Measurements from ENCODE around the gene BAMBI.

BAMBI gene

DNA sequence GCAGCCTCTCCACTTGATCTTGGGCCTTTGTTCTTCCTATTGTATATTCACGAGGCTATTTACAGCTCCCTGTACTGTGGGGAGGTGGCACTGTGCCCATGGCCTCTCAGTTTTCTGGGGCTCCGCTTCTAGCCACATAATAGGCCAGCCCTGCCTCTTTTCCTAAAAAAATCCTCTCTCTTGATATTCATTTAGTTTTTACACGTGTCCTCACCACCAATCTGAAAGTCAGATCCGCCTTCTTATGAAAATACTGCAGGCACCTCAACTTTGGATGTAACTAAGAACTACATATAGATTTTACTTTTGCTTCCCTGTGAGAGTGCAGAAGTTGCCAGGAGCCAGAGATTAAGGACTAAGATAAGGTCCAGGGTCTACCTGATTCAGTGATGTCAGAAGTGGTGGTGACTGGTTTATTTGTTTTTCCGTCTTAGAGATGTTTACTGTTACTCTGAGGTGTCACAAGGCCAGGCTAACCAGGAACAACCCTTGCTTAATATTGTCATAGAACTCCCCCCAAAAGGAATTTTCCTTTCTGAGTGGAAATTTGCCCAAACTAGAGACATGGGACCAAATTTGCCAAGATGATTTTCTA is 7.8 kb downstream of the BAMBI start:
- TF ChIP-seq CREB5 (CRISPR knock-in tag; IDR thresholded peaks at IDR 0.05; ENCODE audit: low read depth) (no peak), CSDC2 (CRISPR knock-in tag; IDR thresholded peaks at IDR 0.05) (no peak), ZNF70 (CRISPR knock-in tag; IDR thresholded peaks at IDR 0.05) (no peak), GLIS3 (CRISPR knock-in tag; IDR thresholded peaks at IDR 0.05) (no peak), TOX (CRISPR knock-in tag; IDR thresholded peaks at IDR 0.05; ENCODE audit: borderline replicate concordance) (no peak), ARNTL (CRISPR knock-in tag; IDR thresholded peaks at IDR 0.05; ENCODE audit: borderline replicate concordance, low read depth) (no peak), TSHZ2 (CRISPR knock-in tag; IDR thresholded peaks at IDR 0.05) (no peak)
- no peak for ATAC-seq

DNA sequence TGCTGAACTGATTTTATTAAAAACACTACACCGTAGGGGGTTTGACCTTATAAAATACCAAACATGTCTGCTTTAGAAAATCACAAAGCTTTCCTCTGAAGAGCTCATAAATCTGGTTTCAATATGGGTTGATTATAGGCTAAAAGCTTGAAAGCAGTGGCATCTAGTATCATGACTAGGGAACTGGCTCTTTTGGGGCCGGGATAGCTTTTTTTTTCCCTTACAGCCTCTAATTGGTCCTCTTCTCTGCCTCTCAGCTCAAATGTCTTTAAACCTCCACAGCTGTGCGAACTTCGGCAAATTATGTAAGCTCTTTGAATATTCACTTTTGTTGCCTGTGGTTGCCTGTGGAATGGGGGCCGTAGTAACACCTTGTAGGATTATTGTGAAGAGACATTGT is 8.4 kb downstream of the BAMBI start:
- no peak for TF ChIP-seq BACH2 (CRISPR knock-in tag; IDR thresholded peaks at IDR 0.05; ENCODE audit: borderline replicate concordance)
- no peak for TF ChIP-seq SNAI2 (CRISPR knock-in tag; IDR thresholded peaks at IDR 0.05)
- no peak for TF ChIP-seq TCF4 (CRISPR knock-in tag; IDR thresholded peaks at IDR 0.05; ENCODE audit: borderline replicate concordance)
- no peak for TF ChIP-seq TSHZ2 (CRISPR knock-in tag; IDR thresholded peaks at IDR 0.05)
- TF ChIP-seq ISL1 (CRISPR knock-in tag; IDR thresholded peaks at IDR 0.05) = no peak
- no peak for TF ChIP-seq ZNF70 (CRISPR knock-in tag; IDR thresholded peaks at IDR 0.05)
- TF ChIP-seq, protein P1, sequence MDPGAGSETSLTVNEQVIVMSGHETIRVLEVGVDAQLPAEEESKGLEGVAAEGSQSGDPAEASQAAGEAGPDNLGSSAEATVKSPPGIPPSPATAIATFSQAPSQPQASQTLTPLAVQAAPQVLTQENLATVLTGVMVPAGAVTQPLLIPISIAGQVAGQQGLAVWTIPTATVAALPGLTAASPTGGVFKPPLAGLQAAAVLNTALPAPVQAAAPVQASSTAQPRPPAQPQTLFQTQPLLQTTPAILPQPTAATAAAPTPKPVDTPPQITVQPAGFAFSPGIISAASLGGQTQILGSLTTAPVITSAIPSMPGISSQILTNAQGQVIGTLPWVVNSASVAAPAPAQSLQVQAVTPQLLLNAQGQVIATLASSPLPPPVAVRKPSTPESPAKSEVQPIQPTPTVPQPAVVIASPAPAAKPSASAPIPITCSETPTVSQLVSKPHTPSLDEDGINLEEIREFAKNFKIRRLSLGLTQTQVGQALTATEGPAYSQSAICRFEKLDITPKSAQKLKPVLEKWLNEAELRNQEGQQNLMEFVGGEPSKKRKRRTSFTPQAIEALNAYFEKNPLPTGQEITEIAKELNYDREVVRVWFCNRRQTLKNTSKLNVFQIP (CRISPR knock-in tag; IDR thresholded peaks at IDR 0.05; ENCODE audit: borderline replicate concordance, low read depth) = no peak
- TF ChIP-seq CSDC2 (CRISPR knock-in tag; IDR thresholded peaks at IDR 0.05) = no peak
- TF ChIP-seq ZFP3 (CRISPR knock-in tag; IDR thresholded peaks at IDR 0.05) = no peak
- no peak for TF ChIP-seq PATZ1 (CRISPR knock-in tag; IDR thresholded peaks at IDR 0.05; ENCODE audit: borderline replicate concordance)
- TF ChIP-seq PPARA (CRISPR knock-in tag; IDR thresholded peaks at IDR 0.05; ENCODE audit: borderline replicate concordance) = no peak
- TF ChIP-seq ZNF8 (CRISPR knock-in tag; IDR thresholded peaks at IDR 0.05) = no peak
- no peak for TF ChIP-seq TOX (CRISPR knock-in tag; IDR thresholded peaks at IDR 0.05; ENCODE audit: borderline replicate concordance)
- TF ChIP-seq, protein P2, sequence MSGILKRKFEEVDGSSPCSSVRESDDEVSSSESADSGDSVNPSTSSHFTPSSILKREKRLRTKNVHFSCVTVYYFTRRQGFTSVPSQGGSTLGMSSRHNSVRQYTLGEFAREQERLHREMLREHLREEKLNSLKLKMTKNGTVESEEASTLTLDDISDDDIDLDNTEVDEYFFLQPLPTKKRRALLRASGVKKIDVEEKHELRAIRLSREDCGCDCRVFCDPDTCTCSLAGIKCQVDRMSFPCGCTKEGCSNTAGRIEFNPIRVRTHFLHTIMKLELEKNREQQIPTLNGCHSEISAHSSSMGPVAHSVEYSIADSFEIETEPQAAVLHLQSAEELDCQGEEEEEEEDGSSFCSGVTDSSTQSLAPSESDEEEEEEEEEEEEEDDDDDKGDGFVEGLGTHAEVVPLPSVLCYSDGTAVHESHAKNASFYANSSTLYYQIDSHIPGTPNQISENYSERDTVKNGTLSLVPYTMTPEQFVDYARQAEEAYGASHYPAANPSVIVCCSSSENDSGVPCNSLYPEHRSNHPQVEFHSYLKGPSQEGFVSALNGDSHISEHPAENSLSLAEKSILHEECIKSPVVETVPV (CRISPR knock-in tag; IDR thresholded peaks at IDR 0.05) = no peak
- no peak for TF ChIP-seq ZNF565 (CRISPR knock-in tag; conservative IDR thresholded peaks at IDR 0.05; ENCODE audit: low read depth)
- TF ChIP-seq RARB (CRISPR knock-in tag; IDR thresholded peaks at IDR 0.05) = no peak
- TF ChIP-seq CREB5 (CRISPR knock-in tag; IDR thresholded peaks at IDR 0.05; ENCODE audit: low read depth) = no peak
- TF ChIP-seq GLIS3 (CRISPR knock-in tag; IDR thresholded peaks at IDR 0.05) = no peak
- no peak for TF ChIP-seq ZC3H10 (CRISPR knock-in tag; IDR thresholded peaks at IDR 0.05)
- ATAC-seq = no peak
